Measurements from ENCODE around the gene DLGAP1. TPM values are rescaled to one million over a fixed set of nuclear protein-coding genes. Genes with fewer than 3 reads are reported as not detected.

DLGAP1 gene
- polyA plus RNA-seq, 1 of the 3 experiments (the other 2 are of a cell fraction): not detected

GRCh38 chr18:3886575-3887322 lies 568.4 kb downstream of the DLGAP1 start (continued):
- TF ChIP-seq REST (IDR thresholded peaks at IDR 0.05; ENCODE audit: low read depth, low read length): no peak

- Histone ChIP-seq H3K4me3 (ENCODE audit: low read depth in 2 of 2, low read length in 1 of 2) (no peak overlapping the region), H3K36me3 (replicated peaks in 1 of 2; ENCODE audit: control insufficient read depth in 1 of 2, insufficient read depth in 2 of 2, low read length in 1 of 2) (no peaks in the 10 kb centered on the region), H3K4me2 (no peak overlapping the region), H3K9ac (no peak overlapping the region), H3K4me1 (ENCODE audit: control insufficient read depth in 1 of 2, insufficient read depth in 2 of 2, low read depth in 1 of 2, low read length in 1 of 2) (no peaks in the 10 kb centered on the region), H3K27me3 (ENCODE audit: insufficient read depth) (no peaks in the 10 kb centered on the region; the same call in 1 of the 2 replicates), H3F3A (replicated peaks; ENCODE audit: insufficient read depth) (no peaks in the 10 kb centered on the region), H3K79me2 (ENCODE audit: insufficient read depth) (no peaks in the 10 kb centered on the region), H3K9me3 (no peaks in the 10 kb centered on the region), H3K9me2 (no peaks in the 10 kb centered on the region), H4K20me1 (ENCODE audit: insufficient read depth) (no peaks in the 10 kb centered on the region), H3K27ac (ENCODE audit: low read depth in 2 of 2, low read length in 1 of 2) (no peak overlapping the region), H2AFZ (ENCODE audit: low read depth) (no peak overlapping the region)
- WGBS (ENCODE audit: low lambda C conversion rate): 18% methylated on average over 2 of the region's 2 CpGs
- CTCF ChIA-PET: interaction anchor here (1.0 to 1.8 kb wide), 4 partner anchors 15 to 110 kb away, joined by 3 to 4 read pairs (median 3); no protein-coding TSS in a partner anchor
- no peak for TF ChIP-seq FOXM1 (IDR thresholded peaks at IDR 0.05; ENCODE audit: low read depth)
- TF ChIP-seq CTCF (IDR thresholded peaks at IDR 0.05): peak; percentile 49
- TF ChIP-seq REST (IDR thresholded peaks at IDR 0.05; ENCODE audit: low read depth, low read length): no peak
- no peak for TF ChIP-seq FOXJ3 (CRISPR knock-in tag; IDR thresholded peaks at IDR 0.05)
- DNase-seq: peak; percentile 24
- POLR2A ChIA-PET: no interaction called here
Measured at GRCh38 chr18:3885209-3885792, 569.8 kb downstream of the DLGAP1 start.
